Mesendoderm (in vitro differentiated cells): Measurements from ENCODE around the gene FGD4.
A peak's percentile ranks its signal among the peaks of the same experiment; 100 is the strongest.

Experiments
- DNase-seq: peaks from one replicate; pipeline ENCODE4 v3.0.0; 2013
- H2AK5ac ChIP-seq: 2 replicates; pipeline ENCODE4 v1.6.1; 2013; ENCODE audit warnings: low read length, inconsistent platforms
- H2BK120ac ChIP-seq: 2 replicates; pipeline ENCODE4 v1.6.1; 2013; ENCODE audit warnings: low read depth, mild to moderate bottlenecking, low read length, moderate library complexity, mixed read lengths
- H2BK15ac ChIP-seq: replicated peaks from 2 replicates; pipeline ENCODE4 v1.6.1; 2013; ENCODE audit warnings: low read depth, mild to moderate bottlenecking, moderate library complexity
- H2BK5ac ChIP-seq: 2 replicates; pipeline ENCODE4 v1.6.1; 2013; ENCODE audit warnings: low read length, inconsistent platforms
- H3K18ac ChIP-seq: 2 replicates; pipeline ENCODE4 v1.6.1; 2013; ENCODE audit warnings: mild to moderate bottlenecking, low read length, mixed read lengths
- H3K23ac ChIP-seq: one replicate; pipeline ENCODE4 v1.6.1; 2013; ENCODE audit warnings: low read length
- H3K27ac ChIP-seq: 2 replicates; pipeline ENCODE4 v1.5.1; 2013; ENCODE audit warnings: low read depth, mild to moderate bottlenecking, inconsistent platforms, low read length, moderate library complexity
- H3K27me3 ChIP-seq: 2 replicates; pipeline ENCODE4 v1.6.1; 2013; ENCODE audit warnings: low read length, control low read depth, mild to moderate bottlenecking, inconsistent platforms; ENCODE audit not compliant: insufficient read depth, poor library complexity
- H3K36me3 ChIP-seq: 2 replicates; pipeline ENCODE4 v1.6.1; 2013; ENCODE audit warnings: low read length, inconsistent platforms; ENCODE audit not compliant: control insufficient read depth, insufficient read depth
- H3K4ac ChIP-seq: one replicate; pipeline ENCODE4 v1.6.1; 2013; ENCODE audit warnings: low read depth, mild to moderate bottlenecking, low read length, moderate library complexity
- H3K4me1 ChIP-seq: 2 replicates; pipeline ENCODE4 v1.6.1; 2013; ENCODE audit warnings: low read depth, low read length, inconsistent platforms; ENCODE audit not compliant: control insufficient read depth
- H3K4me2 ChIP-seq: 2 replicates; pipeline ENCODE4 v1.6.1; 2013; ENCODE audit warnings: low read length
- H3K4me3 ChIP-seq: 2 replicates; pipeline ENCODE4 v1.5.1; 2013; ENCODE audit warnings: mild to moderate bottlenecking, low read length
- H3K56ac ChIP-seq: one replicate; pipeline ENCODE4 v1.6.1; 2013; ENCODE audit warnings: low read length
- H3K79me1 ChIP-seq: 2 replicates; pipeline ENCODE4 v1.6.1; 2013; ENCODE audit warnings: low read length, inconsistent platforms
- H3K79me2 ChIP-seq: 2 replicates; pipeline ENCODE4 v1.6.1; 2013; ENCODE audit warnings: mild to moderate bottlenecking, low read length; ENCODE audit not compliant: control insufficient read depth, insufficient read depth
- H3K9ac ChIP-seq: 2 replicates; pipeline ENCODE4 v1.6.1; 2013; ENCODE audit warnings: low read length, inconsistent platforms
- H4K5ac ChIP-seq: one replicate; pipeline ENCODE4 v1.6.1; 2013; ENCODE audit warnings: low read length
- H4K8ac ChIP-seq: one replicate; pipeline ENCODE4 v1.6.1; 2013; ENCODE audit warnings: low read depth, mild to moderate bottlenecking, control low read depth, low read length, moderate library complexity
- WGBS: extraction: QIAGEN DNeasy Blood & Tissue Kit; methylation state at CpG from one replicate; pipeline ENCODE4 v1.1.7; 2013; ENCODE audit warnings: low lambda C conversion rate, missing lambda C conversion rate; ENCODE audit not compliant: insufficient coverage; ENCODE audit errors: extremely low coverage; 5-methylcytosine and 5-hydroxymethylcytosine counted together

The FGD4 gene

GRCh38 chr12:32533971-32534590 is 134.7 kb downstream of the FGD4 start:
- Histone ChIP-seq H3K79me1 (peaks cover 4% of the 10 kb centered on the region), H3K4me1 (no peaks in the 10 kb centered on the region), H3K27me3 (no peaks in the 10 kb centered on the region), H2AK5ac (no peak overlapping the region), H3K36me3 (no peaks in the 10 kb centered on the region), H3K23ac (no peak overlapping the region), H3K56ac (no peak overlapping the region), H3K4ac (no peak overlapping the region), H3K4me2 (no peak overlapping the region), H3K27ac (no peak overlapping the region), H3K9ac (no peak overlapping the region), H3K4me3 (no peak overlapping the region), H2BK120ac (no peak overlapping the region), H4K8ac (no peak overlapping the region), H2BK5ac (no peak overlapping the region), H3K18ac (no peak overlapping the region), H4K5ac (no peak overlapping the region), H3K79me2 (peaks cover 3% of the 10 kb centered on the region), H2BK15ac (no peak overlapping the region)
- DNase-seq: peak; percentile 76
- WGBS: no CpG with 5 or more reads among the region's 6 CpGs

GRCh38 chr12:32534698-32535097 is 135.3 kb downstream of the FGD4 start:
- Histone ChIP-seq H3K79me1 (peaks cover 4% of the 10 kb centered on the region), H2BK120ac (no peak overlapping the region), H3K56ac (no peak overlapping the region), H3K9ac (no peak overlapping the region), H2AK5ac (no peak overlapping the region), H4K8ac (no peak overlapping the region), H3K4me2 (no peak overlapping the region), H3K4me1 (no peaks in the 10 kb centered on the region), H3K36me3 (no peaks in the 10 kb centered on the region), H3K23ac (no peak overlapping the region), H3K4me3 (no peak overlapping the region), H3K27ac (no peak overlapping the region), H3K79me2 (peaks cover 3% of the 10 kb centered on the region), H3K4ac (no peak overlapping the region), H2BK15ac (no peak overlapping the region), H4K5ac (no peak overlapping the region), H3K18ac (no peak overlapping the region), H2BK5ac (no peak overlapping the region), H3K27me3 (no peaks in the 10 kb centered on the region)
- no CpG with 5 or more reads among the region's 1 CpG for WGBS
- DNase-seq: no peak

GRCh38 chr12:32535288-32535999 is 136.1 kb downstream of the FGD4 start:
- Histone ChIP-seq H3K27ac (no peak overlapping the region), H3K27me3 (no peaks in the 10 kb centered on the region), H3K4ac (no peak overlapping the region), H4K8ac (no peak overlapping the region), H3K23ac (no peak overlapping the region), H2AK5ac (no peak overlapping the region), H3K56ac (no peak overlapping the region), H3K36me3 (no peaks in the 10 kb centered on the region), H3K4me2 (no peak overlapping the region), H2BK15ac (no peak overlapping the region), H2BK120ac (no peak overlapping the region), H3K18ac (no peak overlapping the region), H4K5ac (no peak overlapping the region), H3K79me1 (peaks cover 4% of the 10 kb centered on the region), H3K4me3 (no peak overlapping the region), H2BK5ac (no peak overlapping the region), H3K79me2 (peaks cover 3% of the 10 kb centered on the region), H3K4me1 (no peaks in the 10 kb centered on the region), H3K9ac (no peak overlapping the region)
- no CpG with 5 or more reads among the region's 6 CpGs for WGBS
- peak; percentile 33 for DNase-seq

GRCh38 chr12:32536000-32536345 is 136.6 kb downstream of the FGD4 start:
- Histone ChIP-seq H2AK5ac (no peak overlapping the region), H3K4me2 (no peak overlapping the region), H3K27me3 (no peaks in the 10 kb centered on the region), H3K56ac (no peak overlapping the region), H2BK120ac (no peak overlapping the region), H3K23ac (no peak overlapping the region), H3K4me3 (no peak overlapping the region), H3K4ac (no peak overlapping the region), H4K8ac (no peak overlapping the region), H3K4me1 (no peaks in the 10 kb centered on the region), H3K9ac (no peak overlapping the region), H3K18ac (no peak overlapping the region), H3K79me1 (peaks cover 4% of the 10 kb centered on the region), H2BK5ac (no peak overlapping the region), H4K5ac (no peak overlapping the region), H3K79me2 (peaks cover 3% of the 10 kb centered on the region), H3K27ac (no peak overlapping the region), H2BK15ac (no peak overlapping the region), H3K36me3 (no peaks in the 10 kb centered on the region)
- WGBS: no CpG with 5 or more reads among the region's 1 CpG
- DNase-seq: no peak

GRCh38 chr12:32541754-32542374 is 142.5 kb downstream of the FGD4 start:
- Histone ChIP-seq H3K9ac (no peak overlapping the region), H4K5ac (no peak overlapping the region), H2BK5ac (no peak overlapping the region), H3K4me2 (no peak overlapping the region), H3K27me3 (no peaks in the 10 kb centered on the region), H2AK5ac (no peak overlapping the region), H3K79me1 (peaks cover 1% of the 10 kb centered on the region), H2BK120ac (no peak overlapping the region), H3K18ac (no peak overlapping the region), H4K8ac (no peak overlapping the region), H2BK15ac (no peak overlapping the region), H3K79me2 (peaks cover 4% of the 10 kb centered on the region), H3K36me3 (no peaks in the 10 kb centered on the region), H3K4ac (no peak overlapping the region), H3K27ac (no peak overlapping the region), H3K56ac (no peak overlapping the region), H3K4me1 (no peaks in the 10 kb centered on the region), H3K23ac (no peak overlapping the region), H3K4me3 (no peak overlapping the region)
- DNase-seq: no peak
- WGBS: no CpG with 5 or more reads among the region's 3 CpGs
